NB4 (cell line): ENCODE measurements around the gene COL4A6.

ENCODE experiments used
- MYC ChIP-seq: IDR thresholded peaks from 2 replicates; pipeline ENCODE4 v1.6.1; 2011; ENCODE audit warnings: low read depth, low read length
- POLR2A ChIP-seq: IDR thresholded peaks from 2 replicates; pipeline ENCODE4 v1.6.1; 2011; ENCODE audit warnings: mild to moderate bottlenecking; ENCODE audit not compliant: insufficient read length; ENCODE audit errors: extremely low read depth
- TF ChIP-seq, protein P1 (sequence below): IDR thresholded peaks from one replicate; pipeline ENCODE4 v1.5.1; 2012; ENCODE audit warnings: low read depth, low read length

GRCh38 chrX:108224218-108224617 is 214.0 kb downstream of the COL4A6 start:
- TF ChIP-seq, protein P1, sequence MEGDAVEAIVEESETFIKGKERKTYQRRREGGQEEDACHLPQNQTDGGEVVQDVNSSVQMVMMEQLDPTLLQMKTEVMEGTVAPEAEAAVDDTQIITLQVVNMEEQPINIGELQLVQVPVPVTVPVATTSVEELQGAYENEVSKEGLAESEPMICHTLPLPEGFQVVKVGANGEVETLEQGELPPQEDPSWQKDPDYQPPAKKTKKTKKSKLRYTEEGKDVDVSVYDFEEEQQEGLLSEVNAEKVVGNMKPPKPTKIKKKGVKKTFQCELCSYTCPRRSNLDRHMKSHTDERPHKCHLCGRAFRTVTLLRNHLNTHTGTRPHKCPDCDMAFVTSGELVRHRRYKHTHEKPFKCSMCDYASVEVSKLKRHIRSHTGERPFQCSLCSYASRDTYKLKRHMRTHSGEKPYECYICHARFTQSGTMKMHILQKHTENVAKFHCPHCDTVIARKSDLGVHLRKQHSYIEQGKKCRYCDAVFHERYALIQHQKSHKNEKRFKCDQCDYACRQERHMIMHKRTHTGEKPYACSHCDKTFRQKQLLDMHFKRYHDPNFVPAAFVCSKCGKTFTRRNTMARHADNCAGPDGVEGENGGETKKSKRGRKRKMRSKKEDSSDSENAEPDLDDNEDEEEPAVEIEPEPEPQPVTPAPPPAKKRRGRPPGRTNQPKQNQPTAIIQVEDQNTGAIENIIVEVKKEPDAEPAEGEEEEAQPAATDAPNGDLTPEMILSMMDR = no peak
- TF ChIP-seq POLR2A (no peak), MYC (no peak)
